HepG2 (cell line): ENCODE results near the gene UNC13D. TPM values are rescaled to one million over a fixed set of nuclear protein-coding genes. Genes with fewer than 3 reads are reported as not detected.

Experiments used
- ADNP ChIP-seq: sonication (generic); formaldehyde crosslinking; IDR thresholded peaks from 2 replicates; pipeline ENCODE4 v1.4.0; 2020; ENCODE audit warnings: missing genetic modification reagents
- AKAP8 ChIP-seq: sonication (generic); formaldehyde crosslinking; IDR thresholded peaks from 2 replicates; pipeline ENCODE4 v1.5.1; 2020; ENCODE audit warnings: mild to moderate bottlenecking, missing genetic modification reagents
- ATF3 ChIP-seq: sonication (generic); formaldehyde crosslinking; IDR thresholded peaks from 2 replicates; pipeline ENCODE4 v1.4.0; 2020; ENCODE audit warnings: missing genetic modification reagents
- BRCA1 ChIP-seq: sonication (generic); formaldehyde crosslinking; IDR thresholded peaks from 2 replicates; pipeline ENCODE4 v1.4.0; 2020; ENCODE audit warnings: missing genetic modification reagents
- CEBPG ChIP-seq: IDR thresholded peaks from 2 replicates; pipeline ENCODE4 v1.6.1; 2016
- EHMT2 ChIP-seq: fragments of 200-600 bp; sonication (generic); IDR thresholded peaks from 2 replicates; pipeline ENCODE4 v1.7.0; 2017; ENCODE audit warnings: antibody characterized with exemption, low read depth, low read length, borderline replicate concordance
- GLI4 ChIP-seq: sonication (generic); formaldehyde crosslinking; IDR thresholded peaks from 2 replicates; pipeline ENCODE4 v1.5.1; 2020; ENCODE audit warnings: missing genetic modification reagents, mild to moderate bottlenecking, moderate library complexity, borderline replicate concordance
- HDAC6 ChIP-seq: fragments of 200-600 bp; sonication (generic); IDR thresholded peaks from 2 replicates; pipeline ENCODE4 v1.7.0; 2017; ENCODE audit warnings: mild to moderate bottlenecking, antibody characterized with exemption, low read length, low read depth
- HOXA5 ChIP-seq: sonication (generic); formaldehyde crosslinking; IDR thresholded peaks from 2 replicates; pipeline ENCODE4 v1.4.0; 2020; ENCODE audit warnings: missing genetic modification reagents
- IRX3 ChIP-seq: sonication (generic); formaldehyde crosslinking; IDR thresholded peaks from 2 replicates; pipeline ENCODE4 v1.8.1; 2023; ENCODE audit warnings: mild to moderate bottlenecking, low read depth, missing genetic modification reagents, borderline replicate concordance
- JUND ChIP-seq: sonication (generic); formaldehyde crosslinking; IDR thresholded peaks from 2 replicates; pipeline ENCODE4 v1.8.0; 2022; ENCODE audit warnings: mild to moderate bottlenecking, missing genetic modification reagents
- KAT2B ChIP-seq: fragments of 150-350 bp; IDR thresholded peaks from 2 replicates; pipeline ENCODE4 v1.6.1; 2014; ENCODE audit warnings: low read depth, low read length, borderline replicate concordance
- NFYB ChIP-seq: sonication (generic); formaldehyde crosslinking; IDR thresholded peaks from 2 replicates; pipeline ENCODE4 v1.4.0; 2020; ENCODE audit warnings: missing genetic modification reagents
- POGZ ChIP-seq: sonication (generic); formaldehyde crosslinking; IDR thresholded peaks from 2 replicates; pipeline ENCODE4 v1.4.0; 2020; ENCODE audit warnings: mild to moderate bottlenecking, missing genetic modification reagents
- RBFOX2 ChIP-seq: fragments of 200-400 bp; formaldehyde crosslinking; IDR thresholded peaks from 2 replicates; pipeline ENCODE4 v1.6.1; 2017; ENCODE audit warnings: low read depth, mild to moderate bottlenecking, low read length
- REPIN1 ChIP-seq: sonication (generic); formaldehyde crosslinking; IDR thresholded peaks from 2 replicates; pipeline ENCODE4 v1.8.0; 2022; ENCODE audit warnings: missing genetic modification reagents, low read depth, mild to moderate bottlenecking, borderline replicate concordance
- RFX5 ChIP-seq: IDR thresholded peaks from 2 replicates; pipeline ENCODE4 v1.6.1; 2011; ENCODE audit warnings: low read depth, low read length, improper control_type of control experiment
- SP140L ChIP-seq: sonication (generic); formaldehyde crosslinking; IDR thresholded peaks from 2 replicates; pipeline ENCODE4 v1.4.0; 2020; ENCODE audit warnings: missing genetic modification reagents, borderline replicate concordance
- SRY ChIP-seq: sonication (generic); formaldehyde crosslinking; IDR thresholded peaks from 2 replicates; pipeline ENCODE4 v1.8.0; 2022; ENCODE audit warnings: mild to moderate bottlenecking, missing genetic modification reagents
- THAP11 ChIP-seq: IDR thresholded peaks from 2 replicates; pipeline ENCODE4 v1.6.1; 2016; ENCODE audit warnings: missing biosample characterization, missing genetic modification reagents
- U2AF1 ChIP-seq: fragments of 200-400 bp; formaldehyde crosslinking; optimal IDR thresholded peaks from 2 replicates; pipeline ENCODE3; 2017; ENCODE audit warnings: mild to moderate bottlenecking, low read depth, low read length
- WIZ ChIP-seq: sonication (generic); formaldehyde crosslinking; IDR thresholded peaks from 2 replicates; pipeline ENCODE4 v1.5.1; 2020; ENCODE audit warnings: mild to moderate bottlenecking, missing genetic modification reagents
- ZBTB46 ChIP-seq: sonication (generic); formaldehyde crosslinking; IDR thresholded peaks from 2 replicates; pipeline ENCODE4 v1.4.0; 2020; ENCODE audit warnings: mild to moderate bottlenecking, missing genetic modification reagents, borderline replicate concordance
- ZFAT ChIP-seq: sonication (generic); formaldehyde crosslinking; conservative IDR thresholded peaks from 2 replicates; pipeline ENCODE4 v1.8.1; 2023; ENCODE audit warnings: missing genetic modification reagents, inconsistent platforms
- ZNF350 ChIP-seq: sonication (generic); formaldehyde crosslinking; IDR thresholded peaks from 2 replicates; pipeline ENCODE4 v1.4.0; 2020; ENCODE audit warnings: mild to moderate bottlenecking, low read depth, missing genetic modification reagents, borderline replicate concordance
- ZNF382 ChIP-seq: sonication (generic); formaldehyde crosslinking; IDR thresholded peaks from 2 replicates; pipeline ENCODE4 v1.5.0; 2020; ENCODE audit warnings: missing genetic modification reagents, mild to moderate bottlenecking, borderline replicate concordance
- ZNF749 ChIP-seq: sonication (generic); formaldehyde crosslinking; IDR thresholded peaks from 2 replicates; pipeline ENCODE4 v1.8.0; 2022; ENCODE audit warnings: mild to moderate bottlenecking, missing genetic modification reagents, moderate library complexity, borderline replicate concordance
- ZNF773 ChIP-seq: sonication (generic); formaldehyde crosslinking; IDR thresholded peaks from 2 replicates; pipeline ENCODE4 v1.4.0; 2020; ENCODE audit warnings: missing genetic modification reagents, borderline replicate concordance
- ZSCAN20 ChIP-seq: sonication (generic); formaldehyde crosslinking; IDR thresholded peaks from 2 replicates; pipeline ENCODE4 v1.4.0; 2020; ENCODE audit warnings: missing genetic modification reagents, mild to moderate bottlenecking, borderline replicate concordance
- polyA plus RNA-seq, 8 experiments: library from polyadenylated mRNA; depleted of rRNA in 3 of 8; stranded (reverse) in 7 of 8; unstranded in 1 of 8; fragments of >200 nt; fragmentation: Illumina TruSeq in 4 of 8; extraction: Trizol in 4 of 8; gene quantifications; 2 replicates each; pipeline versions ENCODE4 v1.2.1 to v1.2.3, GENCODE V29; 2011 to 2016; ENCODE audit warnings: low read depth in 4 of 8, missing spikeins in 1 of 8, mixed read lengths in 1 of 8; ENCODE audit not compliant: insufficient read depth in 1 of 8
- total RNA-seq, 5 experiments: library from RNA; depleted of rRNA; stranded (reverse); fragments of >200 nt; fragmentation: Illumina TruSeq; extraction: Trizol; gene quantifications; 2 replicates each; pipeline ENCODE4 v1.2.3, GENCODE V29; 2016; ENCODE audit warnings: low read depth in 1 of 5
- TF ChIP-seq, protein P1 (sequence below): sonication (generic); formaldehyde crosslinking; IDR thresholded peaks from 2 replicates; pipeline ENCODE4 v1.8.1; 2023; ENCODE audit warnings: mild to moderate bottlenecking, missing genetic modification reagents, borderline replicate concordance

The UNC13D gene
- total and polyA plus RNA-seq, 2 of the 13 experiments (the other 11 are each of a cell fraction or from before 2014, with no cell fraction given): 29.7 to 42.7 TPM

DNA sequence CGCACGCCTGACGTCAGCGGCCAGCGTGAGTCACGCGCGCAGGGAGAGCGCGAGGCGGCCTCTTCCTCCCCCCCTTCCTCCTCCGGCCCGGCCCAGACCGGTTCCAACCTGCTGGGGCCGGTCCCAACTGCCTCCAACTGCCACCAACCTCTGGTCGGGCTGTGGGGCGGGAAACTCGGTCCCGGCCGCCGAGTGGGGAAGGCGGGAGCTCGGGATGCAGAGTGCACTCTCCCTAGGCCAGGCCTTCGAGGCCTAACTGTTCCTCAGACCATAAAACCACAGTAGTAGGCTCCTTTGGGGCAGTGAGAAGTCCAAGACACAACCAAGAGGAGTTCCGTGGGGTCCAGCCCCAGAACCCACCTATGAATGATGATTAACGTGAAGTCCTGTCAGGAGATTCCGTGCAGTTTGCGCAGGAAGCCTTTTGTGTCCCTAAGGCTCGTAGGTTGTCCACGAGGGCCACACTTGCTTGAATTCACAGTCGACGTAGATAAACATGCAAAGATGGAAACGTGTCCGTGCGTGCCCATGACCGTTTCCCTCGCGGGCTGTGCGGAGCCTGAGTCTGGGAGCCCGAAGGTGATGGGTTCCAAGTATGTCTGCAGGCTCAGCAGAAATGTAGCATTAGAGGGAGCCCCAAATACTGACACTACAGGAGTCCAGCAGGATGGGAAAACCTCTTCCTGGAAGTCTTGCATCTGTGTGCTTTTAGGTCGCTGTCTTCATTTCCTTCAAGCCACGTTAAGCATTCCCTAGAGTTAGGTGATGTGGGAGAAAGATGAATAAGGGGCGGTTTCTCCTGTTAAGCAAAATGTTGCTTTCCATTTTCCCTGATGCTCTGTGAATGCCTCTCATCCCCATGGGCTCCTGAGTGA is 59.0 kb downstream of the UNC13D start (continued):
- TF ChIP-seq POGZ (CRISPR knock-in tag): peak; percentile 36; the same call in 1 of the 2 replicates
- 0 out of 2 replicates have a peak, but pooled peaks have one; percentile 9 for TF ChIP-seq JUND (CRISPR knock-in tag)
- peak; percentile 88 for TF ChIP-seq ATF3
- no peak for TF ChIP-seq ZFAT (CRISPR knock-in tag)
- no peak; the same call in 1 of the 2 replicates for TF ChIP-seq IRX3 (CRISPR knock-in tag)
- TF ChIP-seq SRY: no peak
- no peak for TF ChIP-seq RFX5
- TF ChIP-seq ZNF382 (CRISPR knock-in tag): no peak
- no peak for TF ChIP-seq U2AF1
- peak; percentile 85; the same call in 1 of the 2 replicates for TF ChIP-seq HOXA5 (CRISPR knock-in tag)
- no peak for TF ChIP-seq ZNF350 (CRISPR knock-in tag)
- TF ChIP-seq GLI4 (CRISPR knock-in tag): peak; percentile 96; the same call in 1 of the 2 replicates
- no peak for TF ChIP-seq KAT2B
- 0 out of 2 replicates have a peak, but pooled peaks have one; percentile 82 for TF ChIP-seq ZNF773
- no peak for TF ChIP-seq EHMT2
- no peak for TF ChIP-seq ADNP (CRISPR knock-in tag)
- no peak for TF ChIP-seq HDAC6
- peak; percentile 7; the same call in 1 of the 2 replicates for TF ChIP-seq NFYB
- peak; percentile 93 for TF ChIP-seq RBFOX2
- TF ChIP-seq CEBPG (CRISPR knock-in tag): peak; percentile 19; the same call in 1 of the 2 replicates
- no peak for TF ChIP-seq ZNF749
- TF ChIP-seq BRCA1 (CRISPR knock-in tag): no peak
- peak; percentile 83; the same call in 1 of the 2 replicates for TF ChIP-seq ZSCAN20
- peak; percentile 70; the same call in 1 of the 2 replicates for TF ChIP-seq REPIN1 (CRISPR knock-in tag)
- 0 out of 2 replicates have a peak, but pooled peaks have one; percentile 8 for TF ChIP-seq SP140L (CRISPR knock-in tag)
- TF ChIP-seq, protein P1, sequence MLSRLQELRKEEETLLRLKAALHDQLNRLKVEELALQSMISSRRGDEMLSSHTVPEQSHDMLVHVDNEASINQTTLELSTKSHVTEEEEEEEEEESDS (CRISPR knock-in tag): 0 out of 2 replicates have a peak, but pooled peaks have one; percentile 49
- peak; percentile 81; the same call in 1 of the 2 replicates for TF ChIP-seq WIZ (CRISPR knock-in tag)
- no peak for TF ChIP-seq THAP11 (CRISPR knock-in tag)
- no peak for TF ChIP-seq ZBTB46 (CRISPR knock-in tag)
- TF ChIP-seq AKAP8 (CRISPR knock-in tag): peak; percentile 84
